ENCODE data around the gene TRIP10. TPM values are rescaled to one million over a fixed set of nuclear protein-coding genes. Genes with fewer than 3 reads are reported as not detected.

Gene TRIP10
- total and polyA plus RNA-seq, 2 of the 8 experiments (the other 6 are each of a cell fraction or from before 2014, with no cell fraction given): 27.8 to 69.5 TPM

DNA sequence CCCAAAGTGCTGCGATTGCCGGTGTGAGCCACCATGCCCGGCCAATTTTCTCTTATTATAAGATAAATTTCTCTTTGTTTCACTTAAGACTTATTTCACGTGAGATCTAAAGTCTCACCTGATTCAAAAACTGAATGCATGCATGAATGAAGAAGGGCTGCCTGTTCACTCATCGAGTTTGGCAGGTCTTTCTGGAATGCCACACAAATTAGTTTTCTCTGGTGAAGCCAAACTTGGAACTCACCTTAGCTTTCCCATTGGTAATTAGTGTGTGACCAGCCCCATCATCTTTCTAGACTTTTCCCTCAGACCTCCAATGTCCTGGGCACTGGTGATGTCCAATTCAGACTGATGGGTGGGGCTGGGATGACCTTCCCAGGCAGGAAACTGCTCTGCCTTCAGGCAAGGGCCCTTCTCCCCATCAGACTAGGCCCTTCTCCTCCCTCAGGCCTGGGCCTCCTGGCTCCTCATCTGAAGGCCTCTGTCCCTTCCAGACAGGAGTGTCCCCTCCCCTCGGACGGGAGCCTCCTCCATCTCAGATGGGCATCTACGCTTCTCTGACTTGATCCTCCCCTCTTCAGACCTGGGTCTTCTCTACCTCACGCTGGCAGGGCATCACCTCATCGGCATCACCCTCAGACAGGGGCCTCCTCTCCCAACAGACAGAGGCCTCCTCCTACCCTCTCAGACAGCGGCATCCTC lies 33.4 kb upstream of the TRIP10 start:
- no peak overlapping the region for H4K5ac ChIP-seq (ENCODE audit: insufficient read length, low read depth, low read length)
- H3K4me2 ChIP-seq (ENCODE audit: insufficient read depth in 1 of 2, low read depth in 2 of 2, low read length in 2 of 2): no peak overlapping the region
- DNase-seq (ENCODE audit: low read depth in 1 of 2, low spot score in 2 of 2) (no peak), FAIRE-seq (no peak)
- no peak overlapping the region for H4K8ac ChIP-seq (ENCODE audit: extremely low read depth, insufficient read depth, low read length)
- H3K4me1 ChIP-seq (replicated peaks in 1 of 4; ENCODE audit: control insufficient read depth in 3 of 4, insufficient read depth in 4 of 4, low read length in 3 of 4): peaks cover 0 to 8% (median 1%) of the 10 kb centered on the region in 4 experiments; a peak in 4 of 7 replicates
- H2AFZ ChIP-seq (ENCODE audit: low read length): no peak overlapping the region
- no peaks in the 10 kb centered on the region for H3K9me3 ChIP-seq (ENCODE audit: insufficient read depth in 2 of 2, low read depth in 1 of 2, low read length in 1 of 2)
- no peak overlapping the region for H3K18ac ChIP-seq (ENCODE audit: extremely low read depth, low read length)
- ChIA-PET CTCF (ENCODE audit: partially characterized antibody) (no interaction called here), POLR2A (ENCODE audit: partially characterized antibody) (no interaction called here)
- H3K23me2 ChIP-seq (ENCODE audit: low read depth, low read length): peaks cover 9% of the 10 kb centered on the region
- no peak overlapping the region for H3K27ac ChIP-seq (ENCODE audit: low read depth, low read length)
- H3K36me3 ChIP-seq (ENCODE audit: control insufficient read depth in 2 of 4, insufficient read depth in 4 of 4, low read length in 3 of 4): no peaks in the 10 kb centered on the region
- no peak overlapping the region for H3K4ac ChIP-seq (replicated peaks; ENCODE audit: insufficient read length, low read depth, low read length)
- H3K56ac ChIP-seq (replicated peaks; ENCODE audit: insufficient read length, low read depth, low read length): no peak overlapping the region
- H3K27me3 ChIP-seq (replicated peaks in 1 of 4; ENCODE audit: control insufficient read depth in 3 of 4, extremely low read depth in 1 of 4, insufficient read depth in 3 of 4, low read length in 3 of 4): peaks cover 0 to 14% (median 10%) of the 10 kb centered on the region in 4 experiments; a peak in 5 of 7 replicates
- H4K20me1 ChIP-seq (replicated peaks in 1 of 2; ENCODE audit: control insufficient read depth in 1 of 2, insufficient read depth in 2 of 2, low read length in 2 of 2): no peaks in the 10 kb centered on the region
- no peak overlapping the region for H4K91ac ChIP-seq (replicated peaks; ENCODE audit: insufficient read length, low read length)
- no peak overlapping the region for H3K4me3 ChIP-seq (ENCODE audit: extremely low read depth in 1 of 4, insufficient read depth in 2 of 4, low read depth in 3 of 4, low read length in 4 of 4)
- 91% methylated on average over 10 of the region's 11 CpGs; no CpG with 5 or more reads in 1 of the 2 experiments for WGBS, 2 experiments (ENCODE audit: extremely low coverage in 1 of 2, insufficient coverage in 1 of 2, insufficient read length in 1 of 2, insufficient replicate concordance in 2 of 2, low coverage in 1 of 2, low lambda C conversion rate in 2 of 2, missing lambda C conversion rate in 1 of 2)
- H2BK15ac ChIP-seq (ENCODE audit: low read length): no peak overlapping the region
- H2BK120ac ChIP-seq (replicated peaks; ENCODE audit: low read depth, low read length): no peak overlapping the region
- no peak overlapping the region for H2BK5ac ChIP-seq (ENCODE audit: low read depth, low read length)
- no peak overlapping the region for H2BK20ac ChIP-seq (ENCODE audit: low read length)
- no peaks in the 10 kb centered on the region for H3K79me2 ChIP-seq (ENCODE audit: control insufficient read depth in 1 of 2, insufficient read depth in 2 of 2, low read length in 2 of 2)
- no peak overlapping the region for H3K9ac ChIP-seq (replicated peaks in 1 of 4; ENCODE audit: extremely low read depth in 1 of 4, low read depth in 3 of 4, low read length in 3 of 4)
- no peak overlapping the region for H2BK12ac ChIP-seq (ENCODE audit: low read depth, low read length)
- no peak overlapping the region for H3K23ac ChIP-seq (ENCODE audit: insufficient read length)
- no peaks in the 10 kb centered on the region for H3K79me1 ChIP-seq (ENCODE audit: low read depth, low read length)
- H3K14ac ChIP-seq (ENCODE audit: insufficient read length): no peak overlapping the region
- H2AK5ac ChIP-seq (ENCODE audit: low read depth, low read length): no peak overlapping the region
- TF ChIP-seq SUZ12 (IDR thresholded peaks at IDR 0.05; ENCODE audit: low read length) (no peak), MAFK (IDR thresholded peaks at IDR 0.05; ENCODE audit: low read depth, low read length) (no peak), RNF2 (IDR thresholded peaks at IDR 0.05; ENCODE audit: borderline replicate concordance, low read depth, low read length, missing control alignments, poor library complexity, severe bottlenecking) (no peak)
- TF ChIP-seq, protein P1, sequence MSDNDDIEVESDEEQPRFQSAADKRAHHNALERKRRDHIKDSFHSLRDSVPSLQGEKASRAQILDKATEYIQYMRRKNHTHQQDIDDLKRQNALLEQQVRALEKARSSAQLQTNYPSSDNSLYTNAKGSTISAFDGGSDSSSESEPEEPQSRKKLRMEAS (IDR thresholded peaks at IDR 0.05): no peak
